HG03575 (cell line): ENCODE measurements around the gene C6orf89.

Source experiments
- ATAC-seq: cut with Tn5 transposase; IDR thresholded peaks from one replicate; pipeline ENCODE4 v1.9.1; 2021; ENCODE audit not compliant: unreplicated experiment, insufficient number of reproducible peaks, low FRiP score; ENCODE audit errors: extremely low read depth

C6orf89 gene

GRCh38 chr6:36973647-36974046 lies 87.9 kb downstream of the C6orf89 start:
- no peak for ATAC-seq

- no peak for ATAC-seq
Observed at GRCh38 chr6:36975231-36976006, 89.7 kb downstream of the C6orf89 start.

GRCh38 chr6:36976007-36976264 lies 90.2 kb downstream of the C6orf89 start:
- ATAC-seq = no peak

DNA sequence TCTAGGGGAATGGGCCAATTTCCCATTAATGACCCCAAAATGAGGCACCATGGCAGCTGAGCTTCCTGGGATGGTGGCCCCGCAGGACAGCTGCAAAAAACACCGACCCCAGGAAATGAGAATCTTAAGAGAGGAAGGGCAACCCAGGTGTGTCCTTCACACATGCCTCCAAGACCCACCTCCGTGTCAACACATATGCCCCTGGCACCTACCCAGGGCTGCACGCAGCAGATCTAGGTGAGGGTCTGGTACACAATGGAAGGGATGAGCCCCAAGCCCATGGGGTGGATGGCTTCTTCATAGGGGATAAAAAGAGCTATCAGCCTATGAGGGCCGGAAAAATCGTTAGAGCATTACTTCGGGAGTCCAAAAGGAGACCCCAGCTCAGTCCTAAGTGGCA lies 90.8 kb downstream of the C6orf89 start:
- ATAC-seq = no peak

GRCh38 chr6:36976931-36977330 lies 91.2 kb downstream of the C6orf89 start:
- ATAC-seq = no peak

DNA sequence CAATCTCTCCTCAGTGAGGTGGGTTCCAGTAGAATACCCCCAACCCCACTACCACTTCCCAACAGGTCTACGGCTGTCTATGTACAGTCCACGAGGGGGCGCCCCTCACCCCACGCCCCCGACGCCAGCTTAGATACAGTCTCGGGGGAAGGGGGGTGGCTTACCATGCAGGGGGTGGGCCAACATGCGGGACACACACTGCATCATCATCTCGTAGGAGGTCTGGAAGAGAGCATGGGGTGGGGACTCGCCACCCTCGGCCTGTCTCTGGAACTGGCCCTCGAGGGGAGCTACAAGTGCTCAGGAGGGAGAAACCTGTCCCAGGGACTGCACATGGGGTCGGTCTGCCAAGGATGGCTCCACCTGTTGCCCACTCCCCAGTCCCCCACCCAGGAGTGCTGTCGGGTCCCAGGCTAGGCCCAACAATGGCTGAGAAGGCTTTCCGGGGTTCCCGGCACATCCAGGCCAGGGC lies 91.8 kb downstream of the C6orf89 start:
- no peak for ATAC-seq
